ENCODE results near the gene HVCN1. TPM values are rescaled to one million over a fixed set of nuclear protein-coding genes. Genes with fewer than 3 reads are reported as not detected.

HVCN1 gene
- total RNA-seq, 1 donor from 2014 or later, result 1.4 TPM

DNA sequence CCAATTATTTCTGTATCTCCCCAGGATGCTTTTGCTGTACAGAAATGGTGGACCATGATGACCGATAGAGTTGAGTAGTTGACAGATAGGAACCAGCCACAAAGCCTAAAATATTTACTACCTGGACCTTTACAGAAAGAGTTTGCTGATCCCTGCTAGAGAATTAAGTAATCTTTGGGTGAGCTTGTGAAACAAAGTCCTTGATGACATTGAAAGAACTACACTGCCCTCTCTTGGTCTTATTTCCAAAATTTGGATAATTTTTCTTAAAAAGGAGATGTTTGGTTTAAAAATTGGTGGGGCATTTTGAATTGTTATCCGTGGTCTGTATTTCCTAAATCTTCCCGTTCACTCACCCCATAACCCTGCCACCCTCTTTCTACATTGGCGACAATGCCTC lies 88.7 kb downstream of the HVCN1 start:
- no peak for DNase-seq (ENCODE audit: low read depth)

DNA sequence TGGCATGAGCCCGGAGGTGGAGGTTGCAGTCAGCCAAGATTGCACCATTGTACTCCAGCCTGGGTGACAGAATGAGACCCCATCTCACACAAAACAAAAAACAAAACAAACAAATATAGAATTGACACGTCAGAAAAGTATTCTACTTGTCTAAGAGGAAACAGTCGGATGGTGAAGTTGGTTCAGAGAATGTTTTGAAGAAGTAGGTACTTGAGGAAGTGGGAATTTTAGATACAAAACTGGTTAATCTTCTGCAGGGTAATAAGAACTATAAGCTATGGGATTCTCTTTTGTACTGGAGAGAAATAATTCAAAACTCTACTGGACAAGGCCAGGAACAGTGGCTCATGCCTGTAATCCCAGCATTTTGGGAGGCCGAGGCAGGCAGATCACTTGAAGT lies 89.6 kb downstream of the HVCN1 start:
- no peak overlapping the region for H3K4me3 ChIP-seq (ENCODE audit: low read depth, low read length)
- DNase-seq (ENCODE audit: low read depth), result no peak
- TF ChIP-seq, protein P1, sequence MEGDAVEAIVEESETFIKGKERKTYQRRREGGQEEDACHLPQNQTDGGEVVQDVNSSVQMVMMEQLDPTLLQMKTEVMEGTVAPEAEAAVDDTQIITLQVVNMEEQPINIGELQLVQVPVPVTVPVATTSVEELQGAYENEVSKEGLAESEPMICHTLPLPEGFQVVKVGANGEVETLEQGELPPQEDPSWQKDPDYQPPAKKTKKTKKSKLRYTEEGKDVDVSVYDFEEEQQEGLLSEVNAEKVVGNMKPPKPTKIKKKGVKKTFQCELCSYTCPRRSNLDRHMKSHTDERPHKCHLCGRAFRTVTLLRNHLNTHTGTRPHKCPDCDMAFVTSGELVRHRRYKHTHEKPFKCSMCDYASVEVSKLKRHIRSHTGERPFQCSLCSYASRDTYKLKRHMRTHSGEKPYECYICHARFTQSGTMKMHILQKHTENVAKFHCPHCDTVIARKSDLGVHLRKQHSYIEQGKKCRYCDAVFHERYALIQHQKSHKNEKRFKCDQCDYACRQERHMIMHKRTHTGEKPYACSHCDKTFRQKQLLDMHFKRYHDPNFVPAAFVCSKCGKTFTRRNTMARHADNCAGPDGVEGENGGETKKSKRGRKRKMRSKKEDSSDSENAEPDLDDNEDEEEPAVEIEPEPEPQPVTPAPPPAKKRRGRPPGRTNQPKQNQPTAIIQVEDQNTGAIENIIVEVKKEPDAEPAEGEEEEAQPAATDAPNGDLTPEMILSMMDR (conservative IDR thresholded peaks at IDR 0.05; ENCODE audit: low read depth, low read length), result no peak

More for the DNA sequence above, 88.7 kb downstream of the HVCN1 start:
- TF ChIP-seq, protein P1 (conservative IDR thresholded peaks at IDR 0.05; ENCODE audit: low read depth, low read length), result peak; percentile 55
- H3K4me3 ChIP-seq (ENCODE audit: low read depth, low read length), result no peak overlapping the region

Other genes starting within 250 kb of the HVCN1 start
- 972 and 1,336 TPM in 2 replicates for gene ARPC3, start 238.8 kb downstream of the HVCN1 start, total RNA-seq
- 27.7 and 36.0 TPM in 2 replicates for gene GPN3, start 220.9 kb downstream of the HVCN1 start, total RNA-seq
- gene FAM216A, start 220.3 kb downstream of the HVCN1 start, total RNA-seq, result 20.4 and 27.7 TPM in 2 replicates
- 90.1 and 158 TPM in 2 replicates for gene VPS29, start 187.0 kb downstream of the HVCN1 start, total RNA-seq
- 0.22 TPM in 1 of 2 replicates, not detected in the other for gene RAD9B, start 186.8 kb downstream of the HVCN1 start, total RNA-seq
- 6.2 and 6.9 TPM in 2 replicates for gene PPTC7, start 105.8 kb downstream of the HVCN1 start, total RNA-seq
- gene TCTN1, start 75.0 kb downstream of the HVCN1 start, total RNA-seq, result 11.4 and 15.3 TPM in 2 replicates
- gene PPP1CC, start 53.8 kb upstream of the HVCN1 start, total RNA-seq, result 86.3 and 159 TPM in 2 replicates
- gene CCDC63, start 157.9 kb upstream of the HVCN1 start, total RNA-seq, result not detected in 2 replicates
- not detected in 2 replicates for gene MYL2, start 231.5 kb upstream of the HVCN1 start, total RNA-seq

All from epithelial cell of proximal tubule (primary cell).